NOMO-1 treated with DMSO at 0.1 percent for 48 hours (cell line): Measurements from ENCODE around the gene SHISA9.

ENCODE experiments used
- DNase-seq: peaks from one replicate; lab custom pipeline; 2025; ENCODE audit not compliant: unreplicated experiment; lab: John Stamatoyannopoulos, UW

The SHISA9 gene

DNA sequence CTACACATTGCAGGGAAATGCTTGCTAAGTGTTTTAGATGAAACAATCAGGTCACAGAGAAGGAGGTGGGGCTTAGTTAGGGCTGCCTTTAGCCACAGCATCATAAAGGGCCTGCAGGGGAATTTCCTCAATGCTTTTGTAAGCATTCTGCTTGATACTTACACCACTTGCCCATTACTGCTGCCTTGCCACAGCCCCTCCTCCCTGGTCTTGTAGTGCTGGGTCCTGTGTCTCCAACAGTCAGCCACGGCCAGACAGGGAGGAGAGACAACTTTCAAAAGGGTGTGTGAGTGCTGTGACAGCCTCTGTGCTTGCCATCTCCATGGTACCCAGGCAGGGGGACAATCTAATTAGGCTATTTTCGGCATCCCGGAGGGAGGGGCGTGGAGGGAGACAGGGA, 111.2 kb downstream of the SHISA9 start:
- no peak for DNase-seq

DNA sequence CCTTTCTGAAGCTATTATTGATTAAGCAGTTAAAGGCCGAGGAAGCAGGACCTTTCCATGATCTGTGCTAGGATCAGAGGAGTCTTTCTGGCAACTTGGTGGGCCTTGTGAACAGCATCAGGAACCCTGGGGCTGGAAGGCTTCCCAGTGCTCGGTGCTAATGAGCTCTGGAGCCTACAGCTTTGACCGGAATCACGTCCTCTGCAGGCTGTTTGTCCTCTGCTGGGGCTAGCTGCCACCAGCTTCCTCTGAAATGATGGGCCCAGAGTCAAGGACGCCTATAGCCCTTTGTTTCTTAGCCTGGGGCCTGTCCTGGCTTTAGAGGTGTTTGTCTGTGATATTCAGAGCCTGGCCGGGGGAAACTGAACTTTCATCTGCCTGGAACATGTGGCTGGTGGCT, 111.6 kb downstream of the SHISA9 start:
- no peak for DNase-seq

DNA sequence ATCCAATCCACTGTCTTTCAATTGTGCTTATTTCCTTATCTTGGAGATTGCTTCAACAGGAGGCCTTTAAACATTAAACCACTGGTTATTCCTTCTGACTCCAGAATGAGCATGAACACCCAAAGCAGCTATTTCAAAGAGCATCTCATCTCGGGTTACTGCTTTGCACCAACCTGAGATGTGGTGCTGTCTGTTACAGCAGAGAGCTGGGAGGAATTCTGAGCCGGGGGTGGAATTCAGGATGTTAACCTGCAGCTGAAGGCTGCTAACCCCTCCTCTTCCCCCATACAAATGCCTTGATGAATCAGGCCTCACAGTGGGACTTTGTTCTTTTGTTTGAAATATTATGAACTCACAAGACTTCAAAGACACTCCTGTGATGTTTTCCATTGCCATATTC, 113.1 kb downstream of the SHISA9 start:
- DNase-seq, result no peak

DNA sequence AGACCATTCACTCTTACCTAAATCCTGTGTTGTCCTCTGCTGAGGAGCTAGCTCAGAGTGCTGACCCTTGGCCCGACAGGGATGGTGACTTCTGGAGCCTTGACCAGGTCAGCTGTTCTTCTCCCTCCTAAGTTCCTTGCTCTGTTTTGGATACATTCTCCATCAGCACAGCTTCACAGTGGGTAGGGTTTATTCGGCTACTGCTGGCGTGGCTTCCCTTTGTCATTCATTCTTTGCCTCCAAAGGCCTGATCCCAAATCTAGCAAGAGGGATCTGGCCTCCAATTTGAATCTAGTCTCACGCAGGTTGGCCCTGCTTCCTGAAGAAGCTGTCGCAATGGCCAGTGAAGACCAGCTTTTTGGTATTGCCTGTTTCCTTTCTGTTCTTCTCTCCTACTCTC, 116.6 kb downstream of the SHISA9 start:
- no peak for DNase-seq

DNA sequence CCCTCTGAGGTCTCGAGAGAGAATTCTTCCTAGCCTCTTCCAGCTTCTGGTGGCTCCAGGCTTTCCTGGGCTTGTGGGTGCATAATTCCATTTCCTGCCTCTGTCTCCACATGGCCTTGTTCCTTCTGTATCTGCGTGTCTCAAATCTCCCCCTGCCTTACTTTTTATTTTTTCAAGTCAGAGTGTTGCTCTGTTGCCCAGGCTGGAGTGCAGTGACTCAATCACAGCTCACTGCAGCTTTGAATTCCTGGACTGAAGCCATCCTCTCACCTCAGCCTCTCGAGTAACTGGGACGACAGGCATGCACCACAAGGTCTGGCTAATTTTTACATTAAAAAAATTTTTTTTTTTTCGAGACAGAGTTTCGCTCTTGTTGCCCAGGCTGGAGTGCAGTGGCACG, 120.6 kb downstream of the SHISA9 start:
- no peak for DNase-seq

DNA sequence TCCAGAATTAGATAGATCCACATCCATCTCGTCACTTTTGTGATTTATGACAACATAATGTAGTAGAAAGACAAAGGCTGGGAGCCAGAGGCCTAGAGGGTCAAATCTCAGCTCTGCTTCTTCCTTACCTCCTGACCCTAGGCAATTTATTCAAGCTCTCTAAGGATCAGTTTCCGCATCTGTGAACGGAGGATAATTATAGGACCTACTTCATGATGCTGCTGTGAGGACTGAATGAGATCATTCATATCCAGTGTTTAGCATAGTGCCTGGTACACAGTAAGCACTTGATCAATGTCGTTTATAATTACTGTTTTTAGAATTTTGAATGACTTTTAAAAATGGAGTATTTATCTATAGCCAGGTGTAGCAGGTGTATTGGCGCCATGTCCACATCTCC, 128.4 kb downstream of the SHISA9 start:
- no peak for DNase-seq

DNA sequence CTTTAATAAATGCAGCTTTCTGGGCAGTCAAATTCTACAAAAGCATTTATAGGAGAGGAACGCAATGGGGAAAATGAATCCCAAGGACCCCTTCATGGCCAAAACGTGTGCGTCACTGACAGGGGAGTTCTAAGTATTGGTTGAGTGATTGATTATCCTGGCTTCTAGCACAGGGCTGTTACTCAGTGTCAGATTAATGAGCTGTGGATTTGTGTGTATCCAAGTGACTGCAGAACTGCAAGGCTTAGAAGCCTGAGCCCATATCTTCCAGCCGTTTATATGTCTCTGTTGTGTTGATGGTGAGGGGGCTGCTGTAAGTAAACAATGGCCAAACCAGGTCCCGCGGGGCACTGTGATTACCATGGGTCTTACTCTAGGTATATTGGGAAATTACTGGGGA, 129.4 kb downstream of the SHISA9 start:
- no peak for DNase-seq

DNA sequence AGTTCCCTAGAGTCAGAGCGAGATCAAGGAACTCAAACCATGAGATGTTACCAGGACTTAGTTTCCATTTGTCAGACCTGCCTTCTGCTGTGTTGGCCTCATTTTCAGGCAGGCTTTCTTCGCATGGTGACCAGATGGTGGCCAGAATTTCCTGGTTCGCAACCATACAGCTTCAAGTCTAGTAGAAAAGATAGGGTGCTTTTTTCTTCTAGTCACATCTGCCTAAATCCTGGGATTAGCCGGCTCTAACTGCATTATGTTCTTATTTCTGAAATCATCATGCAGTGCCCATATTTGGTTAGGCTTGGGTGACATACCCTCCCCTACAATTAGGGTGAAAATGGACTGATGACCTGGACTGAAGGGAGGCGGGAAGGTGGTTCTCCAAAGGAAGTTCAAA, 131.5 kb downstream of the SHISA9 start:
- no peak for DNase-seq

DNA sequence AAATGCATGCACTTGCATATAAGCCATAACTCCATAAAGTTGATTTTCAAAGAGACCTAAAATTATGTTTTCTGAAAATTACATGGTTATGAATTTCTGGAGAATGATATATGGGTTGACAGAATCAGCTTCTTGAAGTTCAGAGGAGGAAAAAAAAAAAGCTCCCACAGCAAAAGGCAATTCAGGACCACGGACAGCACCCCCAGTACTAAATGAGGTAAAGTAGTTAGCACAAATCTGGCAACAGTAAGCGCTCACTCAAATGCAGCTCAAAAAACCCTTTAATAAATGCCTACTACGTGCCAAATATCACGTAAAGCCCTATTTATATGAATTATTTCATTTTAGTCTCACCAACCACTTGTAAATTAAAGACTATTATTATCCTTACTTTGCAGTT, 135.2 kb downstream of the SHISA9 start:
- peak; percentile 24 for DNase-seq

DNA sequence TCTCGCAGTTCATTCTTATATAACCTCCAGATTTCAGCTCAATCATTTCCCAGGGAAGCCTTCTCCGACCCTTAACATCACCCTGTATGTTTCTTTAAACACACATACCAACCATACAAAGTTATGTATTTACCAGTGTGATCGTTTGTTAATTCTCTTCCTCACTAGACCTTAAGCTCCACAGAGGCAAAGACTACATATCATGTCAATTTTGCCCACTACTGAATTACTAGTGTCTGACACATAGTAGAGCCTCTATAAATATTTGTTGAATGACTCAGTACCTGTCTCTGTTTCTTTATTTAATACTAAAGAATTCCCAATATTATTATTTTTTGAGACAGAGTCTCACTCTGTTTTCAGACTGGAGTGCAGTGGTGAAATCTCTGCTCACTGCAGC, 137.2 kb downstream of the SHISA9 start:
- no peak for DNase-seq

DNA sequence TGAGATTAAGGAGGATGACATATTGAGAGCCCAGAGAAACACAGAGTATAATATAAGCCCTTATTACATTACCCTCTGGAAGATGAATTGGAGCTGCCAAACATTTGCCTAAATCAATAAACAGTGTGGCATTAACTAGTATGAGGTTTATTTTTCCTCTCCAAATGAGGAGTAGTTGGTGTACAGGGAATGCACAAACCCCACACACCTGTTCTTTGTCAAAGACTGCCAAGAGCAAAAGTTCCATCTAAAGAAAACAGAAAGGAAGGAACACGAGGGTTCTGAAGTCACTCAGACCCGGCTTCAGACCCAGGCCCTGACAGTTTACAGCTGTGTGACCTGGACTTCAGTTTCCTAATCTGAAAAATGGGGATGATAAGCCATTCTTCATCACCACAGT, 138.1 kb downstream of the SHISA9 start:
- no peak for DNase-seq

DNA sequence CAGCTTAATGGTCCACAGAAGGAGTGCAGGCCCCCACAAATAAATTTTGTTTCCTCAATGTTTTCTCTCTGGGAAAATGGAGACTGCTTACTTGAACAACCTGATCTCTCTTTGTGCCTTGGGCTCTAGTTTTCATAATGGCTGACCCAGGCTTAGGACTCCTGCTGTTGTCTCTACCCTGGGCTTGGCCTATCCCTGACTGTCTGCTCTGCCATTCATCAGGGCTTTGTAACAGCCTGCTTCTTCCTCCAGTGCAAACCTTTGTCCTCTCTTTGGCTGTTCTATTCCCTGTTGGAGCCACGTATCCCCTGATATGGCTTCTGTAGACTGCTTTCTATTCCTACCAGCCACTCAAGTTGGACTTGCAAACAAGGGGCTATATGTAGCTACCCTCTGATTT, 139.8 kb downstream of the SHISA9 start:
- DNase-seq, result no peak

DNA sequence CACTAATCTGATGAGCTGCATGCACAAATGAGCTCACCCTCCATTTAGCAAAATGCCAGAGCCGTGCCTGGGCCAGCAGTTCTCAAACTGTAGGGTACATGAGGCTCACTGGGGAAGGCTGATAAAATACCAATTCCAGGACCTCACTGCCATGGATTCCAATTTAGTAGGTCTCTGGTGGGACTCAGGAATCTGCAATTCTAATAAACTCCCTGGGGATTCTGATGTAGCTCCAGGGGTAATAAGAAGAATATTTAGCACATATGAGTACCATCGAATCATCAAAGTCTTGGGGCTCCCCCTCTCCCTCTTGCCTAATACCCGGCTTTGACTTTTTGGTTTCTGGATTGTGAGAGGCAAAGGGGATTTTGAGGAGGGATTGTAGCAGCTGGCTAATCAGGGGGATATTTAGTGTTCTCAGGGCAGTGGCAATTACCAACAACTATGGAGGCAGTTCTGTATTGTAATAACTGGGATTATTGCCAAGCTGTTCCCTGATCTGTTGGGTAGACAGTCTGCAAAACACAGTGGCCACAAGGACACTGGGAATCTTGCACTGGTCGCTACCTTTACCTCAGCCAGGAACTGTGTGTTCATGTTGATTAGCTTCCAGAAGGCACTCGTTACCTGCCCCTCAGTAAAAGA, 140.4 kb downstream of the SHISA9 start:
- no peak for DNase-seq

DNA sequence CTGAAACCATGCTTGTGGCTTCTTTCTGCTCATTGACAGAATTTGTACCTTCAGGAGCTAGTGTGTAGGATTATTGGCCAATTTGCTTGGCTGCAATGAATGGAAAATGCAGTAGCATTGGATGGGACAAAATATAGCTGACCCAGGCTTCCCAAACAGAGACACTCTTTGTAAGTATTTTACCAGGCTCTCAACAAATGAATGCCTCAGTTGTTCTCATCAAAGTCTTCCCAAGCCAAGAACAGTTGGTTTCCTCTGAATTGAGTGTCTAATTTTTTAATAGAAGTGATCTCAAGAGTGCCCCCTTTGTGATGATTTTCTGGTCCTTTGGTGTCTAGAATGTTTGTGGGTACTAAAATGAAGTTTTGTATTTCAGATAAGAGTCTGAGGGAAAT, 140.9 kb downstream of the SHISA9 start:
- no peak for DNase-seq

DNA sequence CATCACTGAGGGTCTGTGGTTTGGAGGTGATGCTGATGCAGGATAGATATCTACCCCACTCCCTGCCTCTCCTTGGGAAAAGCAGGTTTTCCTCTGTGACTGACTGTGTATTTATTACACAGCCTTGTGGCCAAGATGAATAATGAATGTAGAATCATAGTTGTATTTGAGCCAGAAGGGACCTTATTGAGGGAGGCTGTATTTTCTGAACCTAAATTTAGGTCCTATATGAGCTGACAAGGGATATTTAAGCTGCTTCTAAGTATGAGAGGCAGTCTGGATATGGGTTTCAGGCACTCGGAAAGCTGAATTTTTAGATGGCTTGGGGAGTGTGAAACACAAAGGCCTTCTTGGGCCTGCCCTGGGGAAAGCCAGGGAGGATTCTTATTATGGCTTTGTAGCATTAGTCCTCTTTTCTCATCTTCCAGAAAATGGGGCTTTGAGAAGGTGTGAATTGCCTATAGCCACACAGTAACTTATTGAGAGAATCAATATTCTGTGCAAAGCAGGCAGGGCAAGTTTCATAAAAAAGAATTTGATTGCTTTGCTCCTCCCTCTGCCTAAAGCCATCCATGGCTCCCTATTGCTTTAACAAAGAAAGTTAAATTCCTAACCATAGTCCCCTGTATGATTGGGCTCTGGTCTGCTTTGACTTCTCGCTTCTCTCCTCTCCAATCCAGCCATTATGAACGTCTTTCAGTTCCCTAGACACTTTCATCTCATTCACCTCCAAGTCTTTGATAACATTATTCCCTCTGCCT, 144.8 kb downstream of the SHISA9 start:
- DNase-seq, result no peak

DNA sequence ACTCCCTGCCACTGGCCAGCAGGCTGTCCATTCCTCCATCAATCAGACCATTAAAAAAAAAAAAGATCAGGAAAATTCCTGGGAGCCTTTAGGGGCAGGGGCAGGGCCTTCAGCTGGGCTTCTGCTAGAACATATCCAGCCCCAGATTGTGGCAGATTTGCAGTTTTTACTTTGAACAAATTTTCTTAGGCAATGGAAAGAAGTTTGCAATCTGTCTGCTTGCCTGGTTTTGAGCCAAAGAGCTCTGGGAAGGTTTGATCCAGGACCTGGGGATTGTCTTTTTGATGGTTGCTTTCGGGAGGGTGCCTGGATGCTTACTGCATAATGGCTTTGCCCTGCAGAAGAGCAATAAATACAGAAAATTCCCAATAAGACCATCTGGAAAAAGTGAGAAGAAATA, 145.9 kb downstream of the SHISA9 start:
- no peak for DNase-seq

DNA sequence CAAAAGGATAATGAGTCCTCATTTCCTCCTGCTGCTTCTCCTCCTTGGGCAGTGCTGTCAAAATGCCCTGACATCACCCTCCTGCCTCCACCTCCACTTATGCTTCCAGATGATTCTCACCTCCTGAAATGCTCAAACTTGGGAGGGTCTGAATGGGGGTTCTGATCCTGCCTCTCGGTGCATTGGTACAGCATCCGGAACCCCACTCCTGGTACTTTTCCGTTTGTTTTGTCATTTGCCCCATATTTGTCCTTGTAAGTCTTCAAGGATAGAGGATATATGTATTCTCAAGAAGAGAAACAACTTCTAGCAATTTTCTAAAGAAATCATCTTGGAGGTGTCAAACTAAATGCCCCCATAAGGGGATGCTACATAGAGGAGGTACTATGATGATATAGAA, 148.3 kb downstream of the SHISA9 start:
- DNase-seq, result no peak

DNA sequence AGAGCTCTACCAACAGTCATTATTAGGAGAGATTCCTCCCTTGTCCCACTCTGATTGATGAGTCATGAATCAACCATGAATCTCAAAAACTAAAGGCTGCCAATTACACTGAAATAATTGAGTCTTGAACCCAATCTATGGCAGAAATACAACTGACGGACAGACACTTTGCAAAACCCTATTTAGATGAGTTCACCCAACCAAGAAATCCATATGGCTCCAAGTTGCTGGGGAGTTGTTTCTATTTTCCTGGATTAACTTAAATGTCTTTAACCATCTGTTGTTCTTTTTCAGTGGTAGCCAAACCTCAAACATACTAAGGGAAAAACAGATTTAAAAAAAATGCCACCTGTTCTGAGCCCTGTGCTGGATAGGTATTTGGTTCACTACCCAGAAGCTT, 151.0 kb downstream of the SHISA9 start:
- no peak for DNase-seq

DNA sequence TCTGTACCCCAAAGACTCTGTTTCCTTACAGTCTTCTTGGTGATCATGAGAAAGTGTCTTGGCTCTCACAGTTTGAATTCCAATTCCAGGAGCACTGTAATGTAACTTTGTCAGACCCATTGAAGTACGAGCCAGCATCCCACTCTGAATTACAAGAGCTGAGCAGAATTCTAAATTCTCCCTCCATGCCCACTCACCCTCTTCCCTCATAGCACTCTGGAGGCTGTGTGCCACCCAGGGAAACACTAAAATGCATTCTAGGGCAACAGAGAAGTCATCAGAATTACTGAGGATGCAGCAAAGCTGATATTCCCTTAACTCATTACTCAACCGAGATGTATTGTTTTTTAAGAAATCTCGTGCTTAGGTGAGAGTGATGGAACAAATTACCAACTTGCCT, 154.1 kb downstream of the SHISA9 start:
- DNase-seq, result no peak

DNA sequence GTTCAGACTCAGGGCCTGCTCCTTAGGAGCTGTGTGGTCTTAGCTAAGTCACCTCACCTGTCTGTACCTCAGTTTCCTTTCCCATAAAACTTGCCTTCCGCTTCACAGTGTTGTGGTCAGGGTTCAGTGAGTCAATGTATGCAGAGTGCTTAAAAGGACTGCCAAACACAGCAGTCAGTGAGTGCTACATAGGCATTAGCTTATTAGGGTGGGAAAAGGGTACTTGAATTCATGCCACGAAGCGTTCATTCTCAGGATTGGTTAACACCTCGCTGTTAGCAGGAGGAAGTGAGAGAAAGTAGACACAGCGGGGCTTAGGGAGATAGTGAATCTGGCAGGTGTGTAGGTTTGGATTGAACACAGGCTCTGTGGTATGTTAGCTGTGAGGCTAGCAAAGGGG, 155.2 kb downstream of the SHISA9 start:
- no peak for DNase-seq

DNA sequence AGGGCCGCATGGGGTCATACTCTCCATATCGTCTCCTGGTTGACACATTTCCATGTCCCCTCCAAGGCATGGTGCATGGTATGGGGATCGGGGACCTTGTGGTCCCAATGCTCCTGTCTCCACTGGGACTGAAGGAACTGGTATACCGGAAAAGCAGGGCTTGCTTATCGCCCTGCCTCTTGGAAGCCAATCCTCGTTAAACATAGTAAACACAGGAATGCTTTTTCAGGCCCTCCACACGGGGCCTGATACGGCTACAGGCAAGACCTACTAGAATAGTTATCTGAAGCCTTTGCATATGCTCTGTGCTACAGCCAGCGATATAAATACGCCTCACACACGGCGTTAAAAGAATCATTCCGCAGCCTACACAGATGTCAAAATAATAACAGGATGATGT, 159.5 kb downstream of the SHISA9 start:
- DNase-seq, result no peak

DNA sequence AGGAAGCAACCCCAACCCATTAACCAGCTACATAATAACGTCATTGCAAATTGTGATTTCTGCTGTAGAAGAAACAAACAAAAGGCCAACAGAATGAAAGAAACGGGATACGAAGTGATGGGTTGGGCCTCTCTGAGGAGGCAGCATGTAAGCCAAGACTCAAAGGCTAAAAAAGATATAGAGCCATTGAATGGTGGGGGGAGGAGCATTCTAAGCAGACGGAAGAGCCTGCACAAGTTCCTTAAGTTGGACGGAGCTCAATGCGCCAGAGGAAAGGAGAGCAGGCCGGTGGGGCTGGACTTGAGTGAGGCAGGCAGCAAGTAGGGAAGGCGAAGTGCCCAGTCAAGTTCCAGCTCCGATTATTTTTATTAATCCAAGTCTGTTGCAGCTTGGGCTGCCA, 160.3 kb downstream of the SHISA9 start:
- no peak for DNase-seq

DNA sequence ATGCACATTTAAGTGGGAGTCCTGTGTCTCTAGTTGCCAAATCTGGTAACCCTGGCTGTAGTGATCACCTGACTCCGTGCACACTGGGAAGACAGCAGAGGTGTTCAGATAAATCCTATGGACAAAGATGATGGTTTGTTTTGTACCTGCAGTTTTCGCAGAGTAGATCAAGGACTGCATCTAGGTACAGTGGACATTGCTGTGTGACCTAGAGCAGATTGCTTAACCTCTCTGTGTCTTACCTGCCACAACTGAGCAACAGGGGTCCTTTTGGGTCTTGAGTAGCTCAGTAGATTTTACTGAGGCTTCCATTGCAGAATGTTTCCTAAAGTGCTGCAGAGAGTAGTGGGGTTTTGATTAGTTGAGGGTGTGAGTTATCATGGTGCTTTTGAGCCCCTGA, 160.8 kb downstream of the SHISA9 start:
- DNase-seq, result no peak
